WTC11 (cell line): Measurements from ENCODE around the gene PTPRO.

Experiments
- ATF6 ChIP-seq: sonication (generic); formaldehyde crosslinking; IDR thresholded peaks from 2 replicates; pipeline ENCODE4 v1.8.1; 2023; ENCODE audit warnings: mild to moderate bottlenecking, missing genetic modification reagents
- CTCF ChIP-seq: fragments of 200-600 bp; IDR thresholded peaks from 2 replicates; pipeline ENCODE4 v1.8.0; 2022; ENCODE audit warnings: antibody characterized with exemption
- E2F1 ChIP-seq: sonication (generic); formaldehyde crosslinking; IDR thresholded peaks from 2 replicates; pipeline ENCODE4 v1.8.0; 2022; ENCODE audit warnings: mild to moderate bottlenecking, missing genetic modification reagents
- FOXP1 ChIP-seq: sonication (generic); formaldehyde crosslinking; IDR thresholded peaks from 2 replicates; pipeline ENCODE4 v1.8.0; 2022; ENCODE audit warnings: missing genetic modification reagents, mild to moderate bottlenecking, moderate library complexity, borderline replicate concordance
- SMAD4 ChIP-seq: sonication (generic); formaldehyde crosslinking; IDR thresholded peaks from 2 replicates; pipeline ENCODE4 v1.8.0; 2022; ENCODE audit warnings: mild to moderate bottlenecking, missing genetic modification reagents
- SP1 ChIP-seq: sonication (generic); formaldehyde crosslinking; conservative IDR thresholded peaks from 2 replicates; pipeline ENCODE4 v1.8.1; 2022; ENCODE audit warnings: missing genetic modification reagents
- ZNF396 ChIP-seq: fragments of 250-450 bp; sonication (Bioruptor Pico); IDR thresholded peaks from 2 replicates; pipeline ENCODE4 v1.8.0; 2021; ENCODE audit warnings: mild to moderate bottlenecking, moderate library complexity, borderline replicate concordance

- no peak for TF ChIP-seq CTCF
- no peak for TF ChIP-seq SP1 (CRISPR knock-in tag)
- TF ChIP-seq ATF6: no peak
- no peak for TF ChIP-seq FOXP1 (CRISPR knock-in tag)
- no peak for TF ChIP-seq ZNF396 (CRISPR knock-in tag)
- TF ChIP-seq SMAD4: no peak
- no peak for TF ChIP-seq E2F1 (CRISPR knock-in tag)
These were observed 174.4 kb downstream of the PTPRO start for GRCh38 chr12:15496738-15497137.
